GM19099 (cell line): Measurements from ENCODE around the gene KRT15.

Experiments used
- POLR2A ChIP-seq: IDR thresholded peaks from 3 replicates; pipeline ENCODE4 v1.6.1; 2011; ENCODE audit warnings: low read depth; ENCODE audit not compliant: insufficient read length; ENCODE audit errors: extremely low read depth

The KRT15 gene

DNA sequence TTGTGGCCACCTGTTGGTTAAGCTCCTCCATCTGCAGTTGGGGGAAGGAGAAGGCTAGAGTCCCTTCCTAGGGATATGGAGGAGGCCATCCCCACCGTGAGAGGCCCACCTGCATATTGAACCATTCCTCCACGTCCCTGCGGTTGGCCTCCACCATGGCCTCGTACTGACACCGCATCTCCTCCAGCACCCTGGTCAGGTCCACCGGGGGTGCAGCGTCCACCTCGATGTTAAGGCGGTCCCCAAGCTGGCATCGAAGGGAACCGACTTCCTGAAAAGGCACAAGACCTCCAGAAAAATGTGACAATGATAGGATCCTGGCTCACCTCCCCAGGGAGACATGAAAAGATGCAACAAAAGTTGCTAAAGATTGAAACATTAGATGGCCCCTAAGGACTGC is 54.5 kb downstream of the KRT15 start:
- no peak for TF ChIP-seq POLR2A

DNA sequence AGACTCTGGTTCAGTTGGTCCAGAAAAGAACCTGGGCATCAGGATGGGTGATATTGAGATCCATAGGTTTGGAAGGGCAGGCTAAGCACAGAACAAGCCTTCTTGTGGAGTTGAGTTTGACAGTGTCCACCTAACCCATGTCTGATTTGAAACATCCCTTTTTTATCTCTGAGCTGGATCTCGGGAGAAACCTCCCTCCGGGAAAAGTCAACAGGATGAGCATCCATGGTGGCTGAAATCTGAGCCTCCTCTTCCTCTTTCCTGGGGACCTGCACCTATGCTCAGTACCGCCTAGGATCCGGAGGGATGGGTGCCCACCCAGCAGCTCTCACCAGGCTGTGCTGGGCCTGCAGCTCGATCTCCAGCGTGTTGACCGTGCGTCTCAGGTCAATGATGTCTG is 54.9 kb downstream of the KRT15 start:
- TF ChIP-seq POLR2A: no peak
